H1 (cell line): ENCODE measurements around the gene CITED1. TPM values are rescaled to one million over a fixed set of nuclear protein-coding genes. Genes with fewer than 3 reads are reported as not detected.

Experiments used
- CTCF ChIA-PET: fragments of 300-600 bp; sonication (Branson Sonifier 250); formaldehyde crosslinking; loops from one replicate; lab custom pipeline; 2021; ENCODE audit not compliant: partially characterized antibody; lab: Charles Lee
- POLR2A ChIA-PET: fragments of 300-600 bp; sonication (Branson Sonifier 250); formaldehyde crosslinking; loops from one replicate; lab custom pipeline; 2021; ENCODE audit warnings: inconsistent platforms; ENCODE audit not compliant: partially characterized antibody; lab: Charles Lee
- DNase-seq, 2 experiments: peaks; one replicate each; pipeline versions ENCODE4 v3.0.0 to v3.0.0-alpha.2; 2010 to 2022; ENCODE audit warnings: low spot score in 2 of 2, low read depth in 1 of 2, mixed read lengths in 1 of 2
- FAIRE-seq: peaks from 2 replicates; lab custom pipeline; 2011; peaks lifted over from hg19 to GRCh38; lab: Jason Lieb, UNC
- H2AFZ ChIP-seq: 2 replicates; pipeline ENCODE4 v1.8.1; 2012; ENCODE audit warnings: low read length, inconsistent platforms
- H2AK5ac ChIP-seq: 2 replicates; pipeline ENCODE4 v1.6.1; 2013; ENCODE audit warnings: low read depth, low read length
- H2BK120ac ChIP-seq: replicated peaks from 2 replicates; pipeline ENCODE3; 2013; ENCODE audit warnings: low read depth, low read length, inconsistent platforms
- H2BK12ac ChIP-seq: 2 replicates; pipeline ENCODE4 v1.6.1; 2013; ENCODE audit warnings: low read depth, low read length
- H2BK15ac ChIP-seq: 2 replicates; pipeline ENCODE4 v1.6.1; 2013; ENCODE audit warnings: low read length
- H2BK20ac ChIP-seq: 2 replicates; pipeline ENCODE4 v1.6.1; 2013; ENCODE audit warnings: low read length
- H2BK5ac ChIP-seq: 2 replicates; pipeline ENCODE4 v1.6.1; 2013; ENCODE audit warnings: low read depth, low read length
- H3K14ac ChIP-seq: 2 replicates; pipeline ENCODE4 v1.6.1; 2013; ENCODE audit warnings: inconsistent platforms; ENCODE audit not compliant: insufficient read length
- H3K18ac ChIP-seq: 2 replicates; pipeline ENCODE4 v1.6.1; 2013; ENCODE audit warnings: low read length; ENCODE audit errors: extremely low read depth
- H3K23ac ChIP-seq: 2 replicates; pipeline ENCODE4 v1.6.1; 2013; ENCODE audit warnings: inconsistent platforms; ENCODE audit not compliant: insufficient read length
- H3K23me2 ChIP-seq: 2 replicates; pipeline ENCODE4 v1.6.1; 2013; ENCODE audit warnings: low read depth, low read length
- H3K27ac ChIP-seq: 2 replicates; pipeline ENCODE4 v1.6.1; 2011; ENCODE audit warnings: low read depth, low read length, inconsistent platforms
- H3K27me3 ChIP-seq, 4 experiments: replicated peaks in 1 of 4; 1 replicate in 1 of 4; 2 replicates in 3 of 4; pipeline versions ENCODE4 v1.6.1 to v1.8.1; 2011 to 2013; ENCODE audit warnings: low read length in 3 of 4, mild to moderate bottlenecking in 3 of 4, inconsistent platforms in 2 of 4, mixed read lengths in 2 of 4, moderate library complexity in 1 of 4; ENCODE audit not compliant: control insufficient read depth in 3 of 4, insufficient read depth in 3 of 4; ENCODE audit errors: extremely low read depth in 1 of 4
- H3K36me3 ChIP-seq, 4 experiments: 2 replicates each; pipeline versions ENCODE4 v1.6.1 to v1.8.1; 2011 to 2013; ENCODE audit warnings: mild to moderate bottlenecking in 4 of 4, low read length in 3 of 4, moderate library complexity in 2 of 4, control low read depth in 1 of 4, inconsistent platforms in 1 of 4; ENCODE audit not compliant: insufficient read depth in 4 of 4, control insufficient read depth in 2 of 4
- H3K4ac ChIP-seq: replicated peaks from 2 replicates; pipeline ENCODE3; 2013; ENCODE audit warnings: low read length, low read depth, mixed read lengths, inconsistent platforms; ENCODE audit not compliant: insufficient read length
- H3K4me1 ChIP-seq, 4 experiments: replicated peaks in 1 of 4; 1 replicate in 1 of 4; 2 replicates in 3 of 4; pipeline versions ENCODE4 v1.6.1 to v1.8.1; 2011 to 2013; ENCODE audit warnings: low read length in 3 of 4, inconsistent platforms in 2 of 4, mixed read lengths in 1 of 4; ENCODE audit not compliant: insufficient read depth in 4 of 4, control insufficient read depth in 3 of 4
- H3K4me2 ChIP-seq, 2 experiments: 2 replicates each; pipeline versions ENCODE4 v1.6.1 to v1.8.1; 2011 to 2013; ENCODE audit warnings: low read depth in 2 of 2, low read length in 2 of 2, control low read depth in 1 of 2, inconsistent platforms in 1 of 2, mild to moderate bottlenecking in 1 of 2; ENCODE audit not compliant: insufficient read depth in 1 of 2
- H3K4me3 ChIP-seq, 4 experiments: fragments of 200-600, 300-600 bp in 1 of 4; sonication (generic), shearing (Covaris generic), sonication (Bioruptor Twin) in 1 of 4; 2 replicates each; pipeline versions ENCODE4 v1.5.1 to v1.8.1; 2011 to 2016; ENCODE audit warnings: low read length in 4 of 4, low read depth in 3 of 4, control low read depth in 2 of 4, inconsistent platforms in 2 of 4, mild to moderate bottlenecking in 2 of 4, mixed read lengths in 1 of 4, moderate library complexity in 1 of 4; ENCODE audit not compliant: insufficient read depth in 2 of 4; ENCODE audit errors: extremely low read depth in 1 of 4
- H3K56ac ChIP-seq: replicated peaks from 2 replicates; pipeline ENCODE3; 2013; ENCODE audit warnings: low read depth, mild to moderate bottlenecking, mixed read lengths, low read length, inconsistent platforms; ENCODE audit not compliant: insufficient read length
- H3K79me1 ChIP-seq: 2 replicates; pipeline ENCODE4 v1.6.1; 2013; ENCODE audit warnings: low read depth, low read length, control low read depth
- H3K79me2 ChIP-seq, 2 experiments: 2 replicates each; pipeline versions ENCODE4 v1.6.1 to v1.8.1; 2012 to 2013; ENCODE audit warnings: low read length in 2 of 2, mild to moderate bottlenecking in 2 of 2, inconsistent platforms in 1 of 2; ENCODE audit not compliant: insufficient read depth in 2 of 2, control insufficient read depth in 1 of 2
- H3K9ac ChIP-seq, 4 experiments: replicated peaks in 1 of 4; 1 replicate in 1 of 4; 2 replicates in 3 of 4; pipeline versions ENCODE4 v1.6.1 to v1.8.1; 2011 to 2013; ENCODE audit warnings: low read depth in 3 of 4, low read length in 3 of 4, control low read depth in 2 of 4, mild to moderate bottlenecking in 2 of 4, moderate library complexity in 2 of 4, inconsistent platforms in 1 of 4; ENCODE audit errors: extremely low read depth in 1 of 4
- H3K9me3 ChIP-seq, 2 experiments: 2 replicates each; pipeline versions ENCODE4 v1.6.1 to v1.8.1; 2012 to 2013; ENCODE audit warnings: mild to moderate bottlenecking in 2 of 2, moderate library complexity in 2 of 2, control low read depth in 1 of 2, inconsistent platforms in 1 of 2, low read depth in 1 of 2, low read length in 1 of 2, mixed read lengths in 1 of 2; ENCODE audit not compliant: insufficient read depth in 2 of 2
- H4K20me1 ChIP-seq, 2 experiments: replicated peaks in 1 of 2; 2 replicates each; pipeline versions ENCODE3 to v1.8.1; 2011 to 2013; ENCODE audit warnings: inconsistent platforms in 2 of 2, low read length in 2 of 2, mild to moderate bottlenecking in 1 of 2; ENCODE audit not compliant: insufficient read depth in 2 of 2, control insufficient read depth in 1 of 2
- H4K5ac ChIP-seq: 2 replicates; pipeline ENCODE4 v1.6.1; 2013; ENCODE audit warnings: low read length, low read depth, mixed read lengths, inconsistent platforms; ENCODE audit not compliant: insufficient read length
- H4K8ac ChIP-seq: 2 replicates; pipeline ENCODE4 v1.8.0; 2013; ENCODE audit warnings: mild to moderate bottlenecking, moderate library complexity, low read length, inconsistent platforms; ENCODE audit not compliant: insufficient read depth; ENCODE audit errors: extremely low read depth
- H4K91ac ChIP-seq: replicated peaks from 2 replicates; pipeline ENCODE3; 2013; ENCODE audit warnings: low read length, mixed read lengths, inconsistent platforms; ENCODE audit not compliant: insufficient read length
- BACH1 ChIP-seq: IDR thresholded peaks from 2 replicates; pipeline ENCODE4 v1.6.1; 2012; ENCODE audit warnings: low read length, improper control_type of control experiment
- CHD2 ChIP-seq: IDR thresholded peaks from 2 replicates; pipeline ENCODE4 v1.6.1; 2012; ENCODE audit warnings: low read length, improper control_type of control experiment
- CREB1 ChIP-seq: IDR thresholded peaks from 2 replicates; pipeline ENCODE4 v1.6.1; 2012; ENCODE audit warnings: inconsistent platforms
- FOSL1 ChIP-seq: IDR thresholded peaks from 2 replicates; pipeline ENCODE4 v1.6.1; 2011; ENCODE audit warnings: mild to moderate bottlenecking, low read depth, low read length, moderate library complexity; ENCODE audit not compliant: insufficient read depth
- HDAC2 ChIP-seq, 2 experiments: fragments of 300-600 bp in 1 of 2; sonication (generic) in 1 of 2; IDR thresholded peaks; 2 replicates each; pipeline ENCODE4 v1.6.1; 2011 to 2012; ENCODE audit warnings: low read depth in 2 of 2, low read length in 2 of 2, mild to moderate bottlenecking in 2 of 2, moderate library complexity in 2 of 2, borderline replicate concordance in 1 of 2, inconsistent platforms in 1 of 2
- PHF8 ChIP-seq: fragments of 200-600 bp; sonication (generic); conservative IDR thresholded peaks from 2 replicates; pipeline ENCODE4 v1.7.1; 2012; ENCODE audit warnings: low read depth, mild to moderate bottlenecking, inconsistent platforms, low read length, moderate library complexity
- RFX5 ChIP-seq: IDR thresholded peaks from 2 replicates; pipeline ENCODE4 v1.6.1; 2011; ENCODE audit warnings: low read depth, low read length, improper control_type of control experiment, borderline replicate concordance
- SP2 ChIP-seq: IDR thresholded peaks from 2 replicates; pipeline ENCODE4 v1.6.1; 2012; ENCODE audit warnings: mild to moderate bottlenecking, low read length, inconsistent platforms
- SP4 ChIP-seq: IDR thresholded peaks from 2 replicates; pipeline ENCODE4 v1.6.1; 2012; ENCODE audit warnings: low read length, inconsistent platforms
- SRF ChIP-seq: IDR thresholded peaks from 2 replicates; pipeline ENCODE4 v1.6.1; 2011; ENCODE audit warnings: mild to moderate bottlenecking, low read depth, low read length, moderate library complexity
- TAF1 ChIP-seq: IDR thresholded peaks from 2 replicates; pipeline ENCODE4 v1.6.1; 2011; ENCODE audit warnings: mild to moderate bottlenecking, low read depth, low read length
- WGBS, 2 experiments: shearing (Covaris generic) in 1 of 2; methylation state at CpG; one replicate each; pipeline versions ENCODE4 v1.1.6 to v1.1.7; 2013 to 2015; ENCODE audit warnings: low lambda C conversion rate in 2 of 2, mixed read lengths in 2 of 2, inconsistent platforms in 1 of 2, low coverage in 1 of 2, missing lambda C conversion rate in 1 of 2; ENCODE audit not compliant: insufficient replicate concordance in 2 of 2, insufficient coverage in 1 of 2, insufficient read length in 1 of 2; ENCODE audit errors: extremely low coverage in 1 of 2, missing lambda C conversion rate in 1 of 2; 5-methylcytosine and 5-hydroxymethylcytosine counted together
- polyA plus RNA-seq, 7 experiments: library from polyadenylated mRNA; depleted of rRNA in 3 of 7; stranded (reverse) in 5 of 7; unstranded in 2 of 7; fragments of >200 nt in 5 of 7; fragments of 200-250 nt in 2 of 7; gene quantifications; 1 replicate in 5 of 7; 2 replicates in 1 of 7; 4 replicates in 1 of 7; pipeline versions ENCODE4 v1.2.1 to v1.2.3, GENCODE V29; 2011 to 2013; ENCODE audit warnings: missing spikeins in 2 of 7, mixed read lengths in 2 of 7
- total RNA-seq: library from RNA; stranded (reverse); fragmentation: NEBNext Ultra II Directional; extraction: Animal tissue kit (Norgen Biotek cat#: 25700); gene quantifications from 2 replicates; pipeline ENCODE4 v1.2.1, GENCODE V29; 2021
- TF ChIP-seq, protein P1 (sequence below): IDR thresholded peaks from 2 replicates; pipeline ENCODE4 v1.6.1; 2012; ENCODE audit warnings: low read length, inconsistent platforms

The CITED1 gene
- total and polyA plus RNA-seq, 2 of the 8 experiments (the other 6 are each of a cell fraction or from before 2014, with no cell fraction given), result 1.2 to 2.4 TPM

GRCh38 chrX:72270316-72270866 is 35.3 kb downstream of the CITED1 start:
- H2BK15ac ChIP-seq, result no peak overlapping the region
- DNase-seq (no peak), FAIRE-seq (no peak)
- H3K36me3 ChIP-seq, result peaks cover 34 to 78% (median 62%) of the 10 kb centered on the region in 4 experiments
- H3K14ac ChIP-seq, result no peak overlapping the region
- H3K23me2 ChIP-seq, result no peaks in the 10 kb centered on the region
- H3K4me1 ChIP-seq, result peaks cover 0 to 1% (median 0%) of the 10 kb centered on the region in 4 experiments; a peak in 2 of 7 replicates
- H3K79me2 ChIP-seq, result peaks cover 0 to 12% of the 10 kb centered on the region in 2 experiments; a peak in 2 of 4 replicates
- no peak overlapping the region for H4K91ac ChIP-seq
- no peak overlapping the region for H2AFZ ChIP-seq
- H4K20me1 ChIP-seq, result peaks cover 0 to 17% of the 10 kb centered on the region in 2 experiments
- H2AK5ac ChIP-seq, result no peak overlapping the region
- no peak overlapping the region for H3K23ac ChIP-seq
- H3K9ac ChIP-seq, result no peak overlapping the region
- H3K27ac ChIP-seq, result no peak overlapping the region
- ChIA-PET CTCF (interaction anchor here (1.3 kb wide), 1 partner anchor 22 kb away, joined by 4 read pairs; no protein-coding TSS in a partner anchor), POLR2A (interaction anchor here (1.1 to 3.1 kb wide), 8 partner anchors 9 to 275 kb away, joined by 3 to 12 read pairs (median 6); partner anchors contain the start of gene ERCC6L)
- no peak overlapping the region for H3K56ac ChIP-seq
- no peak overlapping the region for H2BK20ac ChIP-seq
- H2BK12ac ChIP-seq, result no peak overlapping the region
- no peaks in the 10 kb centered on the region for H3K9me3 ChIP-seq
- no peak overlapping the region for H4K8ac ChIP-seq
- no peak overlapping the region for H3K4ac ChIP-seq
- no peak overlapping the region for H3K4me3 ChIP-seq
- H3K18ac ChIP-seq, result no peak overlapping the region
- WGBS, 2 experiments, result 95% methylated on average over 3 of the region's 5 CpGs; no CpG with 5 or more reads in 1 of the 2 experiments
- no peak overlapping the region for H4K5ac ChIP-seq
- no peak overlapping the region for H2BK5ac ChIP-seq
- H3K4me2 ChIP-seq, result no peak overlapping the region
- no peaks in the 10 kb centered on the region for H3K79me1 ChIP-seq
- H3K27me3 ChIP-seq, result no peaks in the 10 kb centered on the region
- no peak overlapping the region for H2BK120ac ChIP-seq
- TF ChIP-seq TAF1 (no peak), BACH1 (no peak), SP2 (no peak), PHF8 (no peak), SP4 (no peak), FOSL1 (no peak), CHD2 (no peak), CREB1 (no peak), SRF (no peak), HDAC2 (IDR thresholded peaks at IDR 0.05; ENCODE audit: borderline replicate concordance in 1 of 2, low read depth in 2 of 2, low read length in 2 of 2) (no peak), RFX5 (no peak)
- TF ChIP-seq, protein P1, sequence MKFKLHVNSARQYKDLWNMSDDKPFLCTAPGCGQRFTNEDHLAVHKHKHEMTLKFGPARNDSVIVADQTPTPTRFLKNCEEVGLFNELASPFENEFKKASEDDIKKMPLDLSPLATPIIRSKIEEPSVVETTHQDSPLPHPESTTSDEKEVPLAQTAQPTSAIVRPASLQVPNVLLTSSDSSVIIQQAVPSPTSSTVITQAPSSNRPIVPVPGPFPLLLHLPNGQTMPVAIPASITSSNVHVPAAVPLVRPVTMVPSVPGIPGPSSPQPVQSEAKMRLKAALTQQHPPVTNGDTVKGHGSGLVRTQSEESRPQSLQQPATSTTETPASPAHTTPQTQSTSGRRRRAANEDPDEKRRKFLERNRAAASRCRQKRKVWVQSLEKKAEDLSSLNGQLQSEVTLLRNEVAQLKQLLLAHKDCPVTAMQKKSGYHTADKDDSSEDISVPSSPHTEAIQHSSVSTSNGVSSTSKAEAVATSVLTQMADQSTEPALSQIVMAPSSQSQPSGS, result no peak
